Measurements from ENCODE around the gene HTRA2.

DNA sequence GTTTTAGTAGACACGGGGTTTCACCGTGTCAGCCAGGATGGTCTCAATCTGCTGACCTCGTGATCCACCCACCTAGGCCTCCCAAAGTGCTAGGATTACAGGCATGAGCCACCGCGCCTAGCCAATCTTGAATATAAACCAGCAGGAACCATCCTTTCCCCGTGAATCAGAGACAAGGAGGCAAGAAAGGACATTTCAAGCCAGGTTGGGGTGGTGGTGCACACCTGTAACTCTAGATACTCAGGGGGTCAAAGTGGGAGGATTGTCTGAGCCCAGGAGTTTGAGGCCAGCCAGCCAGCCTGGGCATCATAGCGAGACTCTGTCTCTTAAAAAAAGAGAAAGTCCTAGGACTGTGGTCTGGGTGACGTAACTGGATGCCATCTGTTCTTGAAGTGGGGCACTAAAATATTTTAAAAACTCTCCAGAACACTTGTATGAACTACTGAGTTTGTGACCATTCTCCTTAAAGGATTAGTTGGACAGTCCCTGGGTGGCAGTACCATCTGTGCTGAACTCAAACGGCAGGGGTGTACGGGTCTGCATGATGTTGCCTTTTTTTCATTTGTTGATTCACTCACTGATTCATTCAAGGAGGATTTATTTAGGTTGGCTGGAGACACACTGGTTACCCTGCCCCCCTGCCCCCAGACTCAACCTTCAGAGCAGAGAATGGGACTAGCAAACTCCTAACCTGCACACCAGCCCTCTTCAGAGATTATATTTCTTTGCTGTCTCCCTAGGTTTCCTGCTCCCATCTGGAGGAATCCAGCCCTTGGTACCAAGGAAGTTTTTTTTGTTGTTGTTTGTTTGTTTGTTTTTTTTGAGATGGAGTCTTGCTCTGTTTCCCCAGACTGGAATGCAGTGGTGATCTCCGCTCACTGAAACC lies 18.4 kb upstream of the HTRA2 start:
- TF ChIP-seq, protein P1, sequence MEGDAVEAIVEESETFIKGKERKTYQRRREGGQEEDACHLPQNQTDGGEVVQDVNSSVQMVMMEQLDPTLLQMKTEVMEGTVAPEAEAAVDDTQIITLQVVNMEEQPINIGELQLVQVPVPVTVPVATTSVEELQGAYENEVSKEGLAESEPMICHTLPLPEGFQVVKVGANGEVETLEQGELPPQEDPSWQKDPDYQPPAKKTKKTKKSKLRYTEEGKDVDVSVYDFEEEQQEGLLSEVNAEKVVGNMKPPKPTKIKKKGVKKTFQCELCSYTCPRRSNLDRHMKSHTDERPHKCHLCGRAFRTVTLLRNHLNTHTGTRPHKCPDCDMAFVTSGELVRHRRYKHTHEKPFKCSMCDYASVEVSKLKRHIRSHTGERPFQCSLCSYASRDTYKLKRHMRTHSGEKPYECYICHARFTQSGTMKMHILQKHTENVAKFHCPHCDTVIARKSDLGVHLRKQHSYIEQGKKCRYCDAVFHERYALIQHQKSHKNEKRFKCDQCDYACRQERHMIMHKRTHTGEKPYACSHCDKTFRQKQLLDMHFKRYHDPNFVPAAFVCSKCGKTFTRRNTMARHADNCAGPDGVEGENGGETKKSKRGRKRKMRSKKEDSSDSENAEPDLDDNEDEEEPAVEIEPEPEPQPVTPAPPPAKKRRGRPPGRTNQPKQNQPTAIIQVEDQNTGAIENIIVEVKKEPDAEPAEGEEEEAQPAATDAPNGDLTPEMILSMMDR (IDR thresholded peaks at IDR 0.05 in 2 of 3, conservative IDR thresholded peaks at IDR 0.05 in 1 of 3; ENCODE audit: insufficient read depth in 2 of 3, low read depth in 1 of 3, low read length in 3 of 3) = no peak
- TF ChIP-seq NFXL1 (CRISPR knock-in tag; IDR thresholded peaks at IDR 0.05) (no peak), RAD51 (IDR thresholded peaks at IDR 0.05; ENCODE audit: borderline replicate concordance, low read depth) (no peak), KLF13 (tag; IDR thresholded peaks at IDR 0.05; ENCODE audit: borderline replicate concordance, low read depth) (no peak), HEY1 (CRISPR knock-in tag; IDR thresholded peaks at IDR 0.05; ENCODE audit: borderline replicate concordance) (no peak), POLR3A (IDR thresholded peaks at IDR 0.05; ENCODE audit: borderline replicate concordance, extremely low read depth, insufficient read depth, insufficient read length) (no peak)
- TF ChIP-seq, protein P2, sequence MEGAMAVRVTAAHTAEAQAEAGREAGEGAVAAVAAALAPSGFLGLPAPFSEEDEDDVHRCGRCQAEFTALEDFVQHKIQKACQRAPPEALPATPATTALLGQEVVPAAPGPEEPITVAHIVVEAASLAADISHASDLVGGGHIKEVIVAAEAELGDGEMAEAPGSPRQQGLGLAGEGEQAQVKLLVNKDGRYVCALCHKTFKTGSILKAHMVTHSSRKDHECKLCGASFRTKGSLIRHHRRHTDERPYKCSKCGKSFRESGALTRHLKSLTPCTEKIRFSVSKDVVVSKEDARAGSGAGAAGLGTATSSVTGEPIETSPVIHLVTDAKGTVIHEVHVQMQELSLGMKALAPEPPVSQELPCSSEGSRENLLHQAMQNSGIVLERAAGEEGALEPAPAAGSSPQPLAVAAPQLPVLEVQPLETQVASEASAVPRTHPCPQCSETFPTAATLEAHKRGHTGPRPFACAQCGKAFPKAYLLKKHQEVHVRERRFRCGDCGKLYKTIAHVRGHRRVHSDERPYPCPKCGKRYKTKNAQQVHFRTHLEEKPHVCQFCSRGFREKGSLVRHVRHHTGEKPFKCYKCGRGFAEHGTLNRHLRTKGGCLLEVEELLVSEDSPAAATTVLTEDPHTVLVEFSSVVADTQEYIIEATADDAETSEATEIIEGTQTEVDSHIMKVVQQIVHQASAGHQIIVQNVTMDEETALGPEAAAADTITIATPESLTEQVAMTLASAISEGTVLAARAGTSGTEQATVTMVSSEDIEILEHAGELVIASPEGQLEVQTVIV (CRISPR knock-in tag; IDR thresholded peaks at IDR 0.05; ENCODE audit: borderline replicate concordance) = no peak
- TF ChIP-seq, protein P3, sequence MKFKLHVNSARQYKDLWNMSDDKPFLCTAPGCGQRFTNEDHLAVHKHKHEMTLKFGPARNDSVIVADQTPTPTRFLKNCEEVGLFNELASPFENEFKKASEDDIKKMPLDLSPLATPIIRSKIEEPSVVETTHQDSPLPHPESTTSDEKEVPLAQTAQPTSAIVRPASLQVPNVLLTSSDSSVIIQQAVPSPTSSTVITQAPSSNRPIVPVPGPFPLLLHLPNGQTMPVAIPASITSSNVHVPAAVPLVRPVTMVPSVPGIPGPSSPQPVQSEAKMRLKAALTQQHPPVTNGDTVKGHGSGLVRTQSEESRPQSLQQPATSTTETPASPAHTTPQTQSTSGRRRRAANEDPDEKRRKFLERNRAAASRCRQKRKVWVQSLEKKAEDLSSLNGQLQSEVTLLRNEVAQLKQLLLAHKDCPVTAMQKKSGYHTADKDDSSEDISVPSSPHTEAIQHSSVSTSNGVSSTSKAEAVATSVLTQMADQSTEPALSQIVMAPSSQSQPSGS (CRISPR knock-in tag; IDR thresholded peaks at IDR 0.05) = no peak
- TF ChIP-seq, protein P4, sequence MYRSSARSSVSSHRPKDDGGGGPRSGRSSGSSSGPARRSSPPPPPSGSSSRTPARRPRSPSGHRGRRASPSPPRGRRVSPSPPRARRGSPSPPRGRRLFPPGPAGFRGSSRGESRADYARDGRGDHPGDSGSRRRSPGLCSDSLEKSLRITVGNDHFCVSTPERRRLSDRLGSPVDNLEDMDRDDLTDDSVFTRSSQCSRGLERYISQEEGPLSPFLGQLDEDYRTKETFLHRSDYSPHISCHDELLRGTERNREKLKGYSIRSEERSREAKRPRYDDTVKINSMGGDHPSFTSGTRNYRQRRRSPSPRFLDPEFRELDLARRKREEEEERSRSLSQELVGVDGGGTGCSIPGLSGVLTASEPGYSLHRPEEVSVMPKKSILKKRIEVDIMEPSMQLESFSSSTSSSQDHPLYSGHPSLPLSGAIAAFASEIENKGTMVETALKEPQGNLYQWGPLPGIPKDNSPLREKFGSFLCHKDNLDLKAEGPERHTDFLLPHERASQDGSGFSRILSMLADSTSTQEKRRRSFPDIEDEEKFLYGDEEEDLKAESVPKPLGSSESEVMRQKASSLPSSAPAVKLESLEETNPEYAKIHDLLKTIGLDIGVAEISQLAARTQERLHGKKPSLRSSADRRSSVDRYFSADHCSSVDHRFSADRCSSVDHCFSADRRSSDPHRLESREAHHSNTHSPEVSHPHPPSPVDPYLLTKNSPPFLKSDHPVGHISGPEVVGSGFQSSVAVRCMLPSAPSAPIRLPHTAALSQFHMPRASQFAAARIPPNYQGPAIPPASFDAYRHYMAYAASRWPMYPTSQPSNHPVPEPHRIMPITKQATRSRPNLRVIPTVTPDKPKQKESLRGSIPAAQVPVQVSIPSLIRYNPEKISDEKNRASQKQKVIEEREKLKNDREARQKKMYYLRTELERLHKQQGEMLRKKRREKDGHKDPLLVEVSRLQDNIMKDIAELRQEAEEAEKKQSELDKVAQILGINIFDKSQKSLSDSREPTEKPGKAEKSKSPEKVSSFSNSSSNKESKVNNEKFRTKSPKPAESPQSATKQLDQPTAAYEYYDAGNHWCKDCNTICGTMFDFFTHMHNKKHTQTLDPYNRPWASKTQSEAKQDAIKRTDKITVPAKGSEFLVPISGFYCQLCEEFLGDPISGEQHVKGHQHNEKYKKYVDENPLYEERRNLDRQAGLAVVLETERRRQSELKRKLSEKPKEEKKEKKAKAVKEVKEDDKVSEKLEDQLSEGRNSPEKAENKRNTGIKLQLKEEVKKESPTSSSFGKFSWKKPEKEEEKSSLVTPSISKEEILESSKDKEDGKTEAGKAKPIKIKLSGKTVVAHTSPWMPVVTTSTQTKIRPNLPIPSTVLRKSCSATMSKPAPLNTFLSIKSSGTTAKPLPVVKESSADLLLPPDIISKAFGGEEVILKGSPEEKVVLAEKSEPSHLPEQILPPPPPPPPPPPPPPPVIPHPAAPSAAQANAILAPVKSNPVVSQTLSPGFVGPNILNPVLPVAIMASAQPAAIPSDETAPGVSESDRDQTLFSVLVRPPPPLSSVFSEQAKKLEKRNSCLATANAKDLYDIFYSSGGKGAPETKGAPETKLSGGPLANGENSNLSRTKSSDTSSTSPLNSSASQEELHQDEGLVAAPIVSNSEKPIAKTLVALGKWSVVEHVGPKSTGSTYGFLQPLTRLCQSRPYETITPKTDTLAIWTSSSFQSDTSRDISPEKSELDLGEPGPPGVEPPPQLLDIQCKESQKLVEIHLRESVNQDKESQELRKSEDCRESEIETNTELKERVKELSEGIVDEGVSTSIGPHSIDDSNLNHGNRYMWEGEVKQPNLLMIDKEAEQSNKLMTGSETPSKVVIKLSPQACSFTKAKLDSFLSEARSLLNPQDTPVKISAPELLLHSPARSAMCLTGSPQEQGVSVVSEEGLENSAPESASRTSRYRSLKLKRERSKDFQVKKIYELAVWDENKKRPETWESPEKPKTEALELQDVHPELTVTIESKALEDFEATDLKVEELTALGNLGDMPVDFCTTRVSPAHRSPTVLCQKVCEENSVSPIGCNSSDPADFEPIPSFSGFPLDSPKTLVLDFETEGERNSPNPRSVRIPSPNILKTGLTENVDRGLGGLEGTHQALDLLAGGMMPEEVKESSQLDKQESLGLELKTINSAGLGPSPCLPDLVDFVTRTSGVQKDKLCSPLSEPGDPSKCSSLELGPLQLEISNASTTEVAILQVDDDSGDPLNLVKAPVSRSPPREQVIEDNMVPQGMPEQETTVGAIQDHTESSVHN (IDR thresholded peaks at IDR 0.05; ENCODE audit: borderline replicate concordance in 1 of 2, low read depth in 1 of 2) = no peak

All from K562 (cell line).